SK-N-SH (cell line): ENCODE results near the gene GRAMD1B. TPM values are rescaled to one million over a fixed set of nuclear protein-coding genes. Genes with fewer than 3 reads are reported as not detected.
A peak's percentile ranks its signal among the peaks of the same experiment; 100 is the strongest.

Source experiments
- CTCF ChIA-PET: fragments of 300-600, 350-600 bp; formaldehyde crosslinking; extraction: SDS; loops from one replicate; lab custom pipeline; 2021; lab: Yijun Ruan, JAX
- POLR2A ChIA-PET: fragments of 350-600 bp; sonication (Branson Sonifier 250); formaldehyde crosslinking; extraction: SDS; loops from one replicate; lab custom pipeline; 2020; ENCODE audit warnings: antibody characterized with exemption, inconsistent platforms; lab: Yijun Ruan, JAX
- DNase-seq: peaks from one replicate; pipeline ENCODE4 v3.0.0; 2012
- H2AFZ ChIP-seq: fragments of 200-600 bp; sonication (generic); 2 replicates; pipeline ENCODE4 v1.8.1; 2016; ENCODE audit warnings: antibody characterized with exemption, mild to moderate bottlenecking, low read depth
- H3F3A ChIP-seq: fragments of 200-600 bp; sonication (generic); replicated peaks from 2 replicates; pipeline ENCODE3; 2016; ENCODE audit warnings: antibody characterized with exemption, mild to moderate bottlenecking; ENCODE audit not compliant: insufficient read depth
- H3K27ac ChIP-seq, 2 experiments: fragments of 200-500 bp in 1 of 2; fragments of 200-600 bp in 1 of 2; sonication (Bioruptor generic) in 1 of 2; sonication (generic), shearing (Covaris generic) in 1 of 2; 2 replicates each; pipeline versions ENCODE4 v1.5.1 to v1.6.1; 2014 to 2016; ENCODE audit warnings: low read depth in 2 of 2, inconsistent platforms in 1 of 2, low read length in 1 of 2, mild to moderate bottlenecking in 1 of 2, mixed read lengths in 1 of 2
- H3K27me3 ChIP-seq: fragments of 200-600 bp; sonication (generic), shearing (Covaris generic); 2 replicates; pipeline ENCODE4 v1.6.1; 2016; ENCODE audit warnings: mixed run types; ENCODE audit not compliant: insufficient read depth
- H3K36me3 ChIP-seq, 2 experiments: fragments of 200-500 bp in 1 of 2; fragments of 200-600 bp in 1 of 2; sonication (Bioruptor generic) in 1 of 2; sonication (generic) in 1 of 2; replicated peaks in 1 of 2; 2 replicates each; pipeline versions ENCODE3 to v1.5.1; 2014 to 2016; ENCODE audit warnings: low read length in 1 of 2, mild to moderate bottlenecking in 1 of 2; ENCODE audit not compliant: insufficient read depth in 2 of 2, control insufficient read depth in 1 of 2
- H3K4me1 ChIP-seq, 2 experiments: fragments of 200-500 bp in 1 of 2; fragments of 200-600 bp in 1 of 2; sonication (Bioruptor generic) in 1 of 2; sonication (generic), shearing (Covaris generic) in 1 of 2; 2 replicates each; pipeline versions ENCODE4 v1.5.1 to v1.6.1; 2014 to 2016; ENCODE audit warnings: low read depth in 1 of 2, low read length in 1 of 2, mixed run types in 1 of 2; ENCODE audit not compliant: insufficient read depth in 2 of 2, control insufficient read depth in 1 of 2
- H3K4me2 ChIP-seq: fragments of 200-600 bp; sonication (generic), shearing (Covaris generic); 2 replicates; pipeline ENCODE4 v1.6.1; 2017; ENCODE audit warnings: mixed run types
- H3K4me3 ChIP-seq, 2 experiments: fragments of 200-500 bp in 1 of 2; fragments of 200-600 bp in 1 of 2; sonication (Bioruptor generic) in 1 of 2; sonication (generic), shearing (Covaris generic) in 1 of 2; 2 replicates each; pipeline versions ENCODE4 v1.5.1 to v1.8.1; 2014 to 2016; ENCODE audit warnings: low read depth in 2 of 2, inconsistent platforms in 1 of 2, low read length in 1 of 2, mild to moderate bottlenecking in 1 of 2, mixed read lengths in 1 of 2, moderate library complexity in 1 of 2
- H3K79me2 ChIP-seq: fragments of 200-600 bp; sonication (generic); 2 replicates; pipeline ENCODE4 v1.8.1; 2017; ENCODE audit warnings: mild to moderate bottlenecking; ENCODE audit not compliant: insufficient read depth
- H3K9ac ChIP-seq: fragments of 200-600 bp; sonication (generic); 2 replicates; pipeline ENCODE4 v1.6.1; 2017; ENCODE audit warnings: mixed run types
- H3K9me2 ChIP-seq: fragments of 200-600 bp; sonication (generic); 2 replicates; pipeline ENCODE4 v1.6.1; 2017; ENCODE audit warnings: mixed run types
- H3K9me3 ChIP-seq: fragments of 200-600 bp; sonication (generic); 2 replicates; pipeline ENCODE4 v1.6.1; 2017; ENCODE audit warnings: mixed run types, mild to moderate bottlenecking, moderate library complexity
- H4K20me1 ChIP-seq: fragments of 200-600 bp; sonication (generic); 2 replicates; pipeline ENCODE4 v1.6.1; 2017; ENCODE audit warnings: mild to moderate bottlenecking, mixed run types; ENCODE audit not compliant: insufficient read depth
- FOXM1 ChIP-seq: IDR thresholded peaks from 2 replicates; pipeline ENCODE4 v1.4.0; 2012; ENCODE audit warnings: low read depth, mild to moderate bottlenecking
- GATA2 ChIP-seq: sonication (generic); formaldehyde crosslinking; IDR thresholded peaks from 2 replicates; pipeline ENCODE4 v1.5.0; 2020; ENCODE audit warnings: mild to moderate bottlenecking, missing genetic modification reagents
- MAX ChIP-seq: IDR thresholded peaks from 2 replicates; pipeline ENCODE4 v1.4.0; 2012; ENCODE audit warnings: low read depth
- MEF2A ChIP-seq: IDR thresholded peaks from 2 replicates; pipeline ENCODE4 v1.4.0; 2012; ENCODE audit warnings: low read depth, borderline replicate concordance
- MXI1 ChIP-seq: IDR thresholded peaks from 2 replicates; pipeline ENCODE4 v1.6.1; 2012; ENCODE audit warnings: mild to moderate bottlenecking, low read depth, low read length, improper control_type of control experiment
- PBX3 ChIP-seq: IDR thresholded peaks from 2 replicates; pipeline ENCODE4; 2012
- RAD21 ChIP-seq: IDR thresholded peaks from 2 replicates; pipeline ENCODE4 v1.6.1; 2012; ENCODE audit warnings: mild to moderate bottlenecking, low read length
- REST ChIP-seq: IDR thresholded peaks from 2 replicates; pipeline ENCODE4 v1.6.1; 2012; ENCODE audit warnings: mild to moderate bottlenecking, low read depth, low read length, moderate library complexity
- RFX5 ChIP-seq: IDR thresholded peaks from 2 replicates; pipeline ENCODE4 v1.6.1; 2012; ENCODE audit warnings: mild to moderate bottlenecking, improper control_type of control experiment, low read length
- TAF1 ChIP-seq: IDR thresholded peaks from 2 replicates; pipeline ENCODE4 v1.6.1; 2012; ENCODE audit warnings: low read depth, mild to moderate bottlenecking, low read length, moderate library complexity, borderline replicate concordance
- USF2 ChIP-seq: fragments of 150-350 bp; IDR thresholded peaks from 2 replicates; pipeline ENCODE4 v1.6.1; 2017; ENCODE audit warnings: antibody characterized with exemption, low read length, low read depth, borderline replicate concordance
- WGBS: methylation state at CpG from one replicate; pipeline ENCODE4 v1.1.6; 2017; ENCODE audit warnings: low lambda C conversion rate; 5-methylcytosine and 5-hydroxymethylcytosine counted together
- polyA plus RNA-seq, 3 experiments: library from polyadenylated mRNA; depleted of rRNA; stranded (reverse); fragments of >200 nt; gene quantifications; 2 replicates each; pipeline ENCODE4 v1.2.3, GENCODE V29; 2012

The GRAMD1B gene
- polyA plus RNA-seq, 1 of the 3 experiments (the other 2 are of a cell fraction), result 14.5 TPM

DNA sequence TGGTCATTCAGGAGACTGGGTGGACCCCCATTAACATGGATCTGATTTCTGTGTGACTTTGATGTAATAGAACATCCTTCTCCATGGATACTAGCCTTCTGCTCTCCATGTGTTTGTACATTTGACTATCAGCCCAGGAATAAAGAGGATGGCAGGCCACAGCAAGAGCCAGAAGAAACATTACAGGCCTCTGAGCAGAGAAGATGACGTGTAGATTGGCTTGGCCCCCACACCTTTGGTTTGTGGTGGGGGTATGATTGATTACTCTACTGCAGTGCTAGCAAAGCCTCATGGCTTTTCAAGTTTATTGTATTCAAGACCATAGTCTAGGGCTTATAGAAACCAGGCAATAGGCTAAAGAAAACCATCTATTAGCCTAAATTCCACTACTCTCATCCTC lies 77.0 kb downstream of the GRAMD1B start:
- Histone ChIP-seq H3K9me3 (no peaks in the 10 kb centered on the region), H3K9ac (no peak overlapping the region), H3K9me2 (no peaks in the 10 kb centered on the region), H4K20me1 (no peaks in the 10 kb centered on the region), H3K27ac (no peak overlapping the region), H3K4me1 (peaks cover 13 to 30% of the 10 kb centered on the region in 2 experiments; a peak in 3 of 4 replicates), H3K4me3 (no peak overlapping the region), H2AFZ (no peak overlapping the region), H3K4me2 (no peak overlapping the region), H3F3A (no peaks in the 10 kb centered on the region), H3K36me3 (no peaks in the 10 kb centered on the region), H3K79me2 (peaks cover 14% of the 10 kb centered on the region; the same call in 1 of the 2 replicates), H3K27me3 (no peaks in the 10 kb centered on the region)
- ChIA-PET POLR2A (no interaction called here), CTCF (interaction anchor here (1.0 kb wide), 1 partner anchor 74 kb away, joined by 5 read pairs; no protein-coding TSS in a partner anchor)
- TF ChIP-seq REST, result no peak
- TF ChIP-seq FOXM1, result no peak
- no peak for DNase-seq
- 83% methylated on average over 1 of the region's 1 CpG for WGBS

DNA sequence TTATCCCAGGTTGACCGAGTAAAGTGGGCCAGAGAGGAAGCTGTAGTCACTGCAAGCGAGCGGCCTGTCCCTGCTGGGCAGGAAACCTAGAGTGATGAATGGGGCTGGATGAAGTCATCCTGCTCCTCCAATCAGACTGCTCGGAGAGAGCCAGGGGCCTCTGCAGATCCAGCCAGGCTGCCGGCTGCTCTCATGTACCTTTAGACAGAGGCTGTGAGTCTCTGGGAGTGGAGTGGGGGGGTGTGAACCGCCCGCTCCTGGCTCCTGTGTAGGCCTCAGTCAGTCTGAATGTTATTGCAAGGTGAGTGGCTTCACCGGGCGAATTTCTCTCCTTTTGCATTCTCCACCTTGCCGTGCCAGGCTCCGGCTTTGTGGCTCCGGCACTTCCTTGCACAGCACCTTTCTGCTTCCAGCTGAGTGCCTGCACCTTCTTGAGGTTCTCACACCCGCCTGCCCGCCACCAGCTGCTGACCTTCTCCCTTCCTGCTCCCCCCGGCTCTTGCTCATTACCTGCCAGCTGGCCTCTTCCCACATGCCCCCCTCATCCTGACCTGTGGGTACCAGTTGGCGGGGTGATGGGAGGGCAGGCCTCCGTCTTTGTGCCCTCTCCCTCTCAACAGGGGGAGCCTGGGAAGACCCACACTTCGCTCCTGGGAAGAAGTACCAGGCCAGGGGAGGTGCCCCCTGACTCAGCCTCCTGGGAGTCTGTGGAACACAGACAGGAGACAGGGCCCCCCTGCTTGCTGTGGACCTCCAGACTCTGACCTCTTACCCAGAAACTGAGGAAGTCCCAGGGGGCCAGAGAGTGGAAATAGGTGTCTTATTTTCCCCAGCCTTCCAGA lies 79.9 kb downstream of the GRAMD1B start:
- Histone ChIP-seq H3K4me2 (peak overlapping the region; percentile 56), H3K27me3 (no peaks in the 10 kb centered on the region), H3K27ac (peak overlapping the region; percentile 57 to 85; a peak in 3 of 4 replicates), H3K9ac (peak overlapping the region; percentile 44; the same call in 1 of the 2 replicates), H3K79me2 (peaks cover 32% of the 10 kb centered on the region; the same call in 1 of the 2 replicates), H3K9me3 (no peaks in the 10 kb centered on the region), H4K20me1 (no peaks in the 10 kb centered on the region), H3K9me2 (no peaks in the 10 kb centered on the region), H2AFZ (peak overlapping the region; percentile 58; the same call in 1 of the 2 replicates), H3K4me3 (peak overlapping the region; percentile 23 to 29; a peak in 1 of 4 replicates), H3K4me1 (peaks cover 13 to 30% of the 10 kb centered on the region in 2 experiments; a peak in 3 of 4 replicates)
- CTCF ChIA-PET, result interaction anchor here (0.6 to 5.5 kb wide), 17 partner anchors 13 to 448 kb away, joined by 3 to 62 read pairs (median 7); no protein-coding TSS in a partner anchor
- DNase-seq, result peak; percentile 84
- 55% methylated on average over 16 of the region's 18 CpGs for WGBS
- POLR2A ChIA-PET, result interaction anchor here (0.6 to 2.9 kb wide), 5 partner anchors 10 to 448 kb away, joined by 3 to 11 read pairs (median 3); partner anchors contain the start of gene HSPA8
- TF ChIP-seq TAF1 (peak; percentile 12; the same call in 1 of the 2 replicates), USF2 (no peak), GATA2 (CRISPR knock-in tag) (no peak), RFX5 (peak; percentile 67; the same call in 1 of the 2 replicates), MAX (peak; percentile 23; the same call in 1 of the 2 replicates), PBX3 (peak; percentile 93), MXI1 (peak; percentile 40; the same call in 1 of the 2 replicates), MEF2A (no peak), RAD21 (no peak)
- TF ChIP-seq, all 33 proteins: peak for 5
- Histone ChIP-seq H3F3A (no peaks in the 10 kb centered on the region), H3K36me3 (no peaks in the 10 kb centered on the region)
